SKM-1 (cell line): ENCODE measurements around the gene ZNF71.

ENCODE experiments used
- DNase-seq: peaks from one replicate; lab custom pipeline; 2025; ENCODE audit not compliant: unreplicated experiment; lab: John Stamatoyannopoulos, UW

Gene ZNF71

DNA sequence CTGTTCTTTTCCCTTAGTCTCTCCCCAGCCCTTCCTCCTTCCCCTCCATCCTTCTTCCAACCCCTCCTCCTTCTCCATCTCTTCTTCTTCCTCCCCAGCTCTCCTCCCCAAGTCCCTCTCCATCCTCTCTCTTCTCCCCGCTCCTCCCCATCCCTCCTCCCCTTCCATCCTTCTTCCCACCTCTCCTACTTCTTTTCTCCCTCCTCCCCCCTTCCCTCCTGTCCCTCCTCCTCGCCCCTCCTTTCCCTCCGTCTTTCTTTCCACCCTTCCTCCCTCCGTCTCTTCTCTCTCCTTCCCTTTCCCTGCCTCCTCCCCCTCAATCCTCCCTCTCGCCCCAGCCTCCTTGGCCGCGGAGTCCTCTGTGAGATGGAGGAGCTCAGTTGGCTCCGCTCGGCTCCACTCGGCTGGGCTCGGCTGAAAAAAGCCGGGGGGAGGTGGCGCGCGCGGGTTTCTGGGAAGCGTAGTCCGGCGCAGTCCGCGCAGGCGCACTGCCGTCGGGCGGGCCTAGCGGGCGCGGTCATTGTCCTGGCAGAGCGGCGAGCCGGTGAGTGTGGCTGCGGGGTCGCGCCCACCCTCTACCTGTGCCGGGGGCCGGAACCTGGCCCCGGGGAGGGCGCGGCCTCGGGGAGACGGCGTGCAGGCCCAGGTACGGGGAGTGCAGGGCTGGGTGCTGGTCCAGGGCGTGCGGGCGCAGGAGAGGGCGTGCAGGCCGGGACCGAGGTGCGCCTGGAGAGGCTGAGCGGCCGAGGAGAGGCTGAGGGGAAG, at the start of gene ZNF71:
TSS of gene ZNF71 (plus strand) at position 520 of the 765 bp plus-strand sequence. CDS start 6,257 bp downstream, outside the sequence.
- DNase-seq, result peak; percentile 28

DNA sequence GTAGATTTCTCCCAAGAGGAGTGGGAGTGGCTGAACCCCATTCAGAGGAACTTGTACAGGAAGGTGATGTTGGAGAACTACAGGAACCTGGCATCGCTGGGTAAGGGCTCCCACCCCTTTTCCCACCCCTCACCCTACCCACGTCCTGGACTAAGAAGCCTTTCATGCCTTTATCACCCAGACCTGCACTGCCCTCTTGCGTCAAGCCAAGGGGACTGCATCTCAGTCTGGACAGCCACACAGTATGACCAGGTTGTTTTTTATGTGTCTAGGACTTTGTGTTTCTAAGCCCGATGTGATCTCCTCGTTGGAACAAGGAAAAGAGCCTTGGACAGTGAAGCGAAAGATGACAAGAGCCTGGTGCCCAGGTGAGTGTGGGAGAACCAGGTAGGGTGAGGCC, 47.6 kb upstream of the ZNF71 start:
- DNase-seq, result no peak

DNA sequence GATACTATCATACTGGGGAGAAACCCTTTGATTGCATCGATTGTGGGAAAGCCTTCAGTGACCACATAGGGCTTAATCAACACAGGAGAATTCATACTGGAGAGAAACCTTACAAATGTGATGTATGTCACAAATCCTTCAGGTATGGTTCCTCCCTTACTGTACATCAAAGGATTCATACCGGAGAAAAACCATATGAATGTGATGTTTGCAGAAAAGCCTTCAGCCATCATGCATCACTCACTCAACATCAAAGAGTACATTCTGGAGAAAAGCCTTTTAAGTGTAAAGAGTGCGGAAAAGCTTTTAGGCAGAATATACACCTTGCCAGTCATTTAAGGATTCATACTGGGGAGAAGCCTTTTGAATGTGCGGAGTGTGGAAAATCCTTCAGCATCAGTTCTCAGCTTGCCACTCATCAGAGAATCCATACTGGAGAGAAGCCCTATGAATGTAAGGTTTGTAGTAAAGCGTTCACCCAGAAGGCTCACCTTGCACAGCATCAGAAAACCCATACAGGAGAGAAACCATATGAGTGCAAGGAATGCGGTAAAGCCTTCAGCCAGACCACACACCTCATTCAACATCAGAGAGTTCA, 40.7 kb upstream of the ZNF71 start:
- no peak for DNase-seq

DNA sequence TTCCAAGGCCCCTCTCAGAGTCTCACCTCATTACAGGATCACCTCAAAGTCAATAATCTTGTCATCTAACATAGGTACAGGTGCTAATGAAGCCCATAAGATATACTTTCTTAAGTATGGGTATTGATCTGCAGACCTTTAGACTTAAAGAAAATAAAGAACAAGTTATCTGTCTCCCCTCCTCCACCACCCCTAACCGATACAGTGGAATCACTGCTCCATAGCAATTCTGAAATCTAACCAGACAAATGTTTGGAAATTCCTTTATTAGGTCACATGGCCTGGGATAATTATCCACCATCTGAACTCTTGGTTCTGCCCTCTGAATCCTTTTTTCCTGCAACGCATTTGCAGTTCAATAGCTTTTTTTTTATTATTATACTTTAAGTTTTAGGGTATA, 32.3 kb upstream of the ZNF71 start:
- DNase-seq, result no peak

DNA sequence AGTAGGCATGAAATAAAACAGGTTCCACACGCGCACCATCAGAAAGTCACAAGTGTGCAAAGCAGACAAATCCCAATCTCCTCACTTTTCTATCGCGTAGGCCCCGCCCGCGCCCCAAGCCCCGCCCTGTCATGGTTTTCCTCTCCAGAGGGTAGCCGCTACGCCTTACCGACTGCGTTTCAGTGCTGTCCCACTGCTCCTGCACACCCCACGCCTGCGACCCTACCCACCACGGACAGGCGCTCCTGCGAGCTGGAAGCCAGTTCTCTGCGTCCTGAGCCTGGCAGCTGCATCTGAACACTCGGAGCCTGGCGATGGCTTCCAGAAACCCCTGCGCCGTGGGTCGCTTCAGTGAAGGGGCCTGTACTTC, 28.2 kb upstream of the ZNF71 start:
- DNase-seq, result no peak

DNA sequence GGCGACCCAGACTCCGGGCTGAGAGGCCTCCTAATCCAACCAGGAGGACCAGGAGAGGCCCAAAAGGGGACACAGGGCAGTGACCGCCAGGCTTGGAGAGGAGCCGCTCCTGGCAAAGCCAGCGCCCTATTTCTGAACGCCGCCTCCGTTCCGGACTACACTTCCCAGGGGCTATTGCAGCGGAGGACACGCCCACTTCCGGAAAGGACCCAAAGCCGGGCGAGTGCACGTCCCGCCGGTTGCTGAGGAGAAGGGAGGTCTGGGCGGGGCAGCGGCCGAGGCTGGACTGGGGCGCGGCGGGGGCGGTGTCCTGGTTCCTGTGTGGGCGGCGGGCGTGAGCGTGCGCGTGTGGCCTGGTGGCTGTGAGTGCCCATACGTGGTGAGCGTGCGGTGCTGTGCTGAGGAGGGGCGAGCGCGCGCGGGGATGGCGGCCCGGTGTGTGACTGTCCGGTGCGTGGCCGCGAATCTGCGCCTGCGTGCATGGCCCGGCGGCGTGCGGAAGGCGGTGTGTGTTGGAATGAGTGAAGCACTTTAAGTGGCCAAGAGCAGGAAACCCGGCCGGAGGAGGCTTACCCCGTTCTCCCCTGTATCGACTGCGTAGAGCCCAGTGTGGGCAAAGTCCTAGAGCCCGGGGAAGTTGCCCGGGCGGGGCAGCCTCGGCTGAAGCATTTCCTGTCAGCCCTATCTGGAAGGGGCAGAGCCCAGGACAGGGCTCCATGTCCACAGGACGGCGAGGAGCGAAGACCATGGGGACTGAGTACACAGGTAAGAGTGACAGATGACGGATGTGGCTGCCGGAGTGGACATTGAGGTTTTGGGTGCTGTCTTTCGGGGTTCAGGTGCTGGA, 27.6 kb upstream of the ZNF71 start, which contains the start of gene ZNF470:
TSS of gene ZNF470 (plus strand) at position 195 of the 847 bp plus-strand sequence. CDS start 2,844 bp downstream, outside the sequence.
- DNase-seq, result peak; percentile 37

DNA sequence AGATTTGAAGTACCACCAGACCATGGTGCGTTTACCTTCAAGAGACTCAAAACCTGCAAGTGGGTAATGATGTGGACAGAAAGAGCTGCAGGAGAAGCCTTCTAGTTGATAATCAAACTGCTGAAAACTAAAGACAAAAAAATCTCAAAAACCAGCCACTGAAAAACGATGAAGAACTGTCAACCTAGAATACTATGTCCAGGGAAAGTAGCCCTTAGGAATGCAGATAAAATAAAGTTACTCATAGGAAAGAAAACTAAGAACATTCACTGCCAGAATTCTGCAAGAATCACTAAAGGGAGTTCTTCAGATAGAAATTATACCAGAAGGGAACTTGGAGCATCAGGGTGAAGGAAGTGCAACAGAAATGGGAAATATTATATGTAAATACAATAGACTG, 22.5 kb upstream of the ZNF71 start:
- no peak for DNase-seq

DNA sequence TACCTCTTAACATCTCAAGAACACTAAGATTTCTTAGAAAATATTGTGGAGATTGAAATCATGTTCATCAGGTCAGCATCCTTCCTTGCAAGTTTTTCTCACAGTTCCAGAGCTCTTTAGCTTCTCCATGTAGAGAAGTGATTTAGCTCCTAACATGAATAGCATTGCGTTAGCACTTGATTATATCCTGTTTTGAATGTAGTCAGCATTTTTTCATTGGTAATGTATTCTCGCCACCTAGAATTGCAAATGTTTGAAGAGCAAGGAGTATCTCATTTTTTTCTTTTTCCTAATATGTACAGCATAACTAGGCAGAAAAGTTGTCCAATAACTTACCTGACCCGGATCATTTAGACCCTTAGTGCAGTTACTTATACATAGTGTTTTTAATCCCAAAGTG, 21.2 kb upstream of the ZNF71 start:
- no peak for DNase-seq

DNA sequence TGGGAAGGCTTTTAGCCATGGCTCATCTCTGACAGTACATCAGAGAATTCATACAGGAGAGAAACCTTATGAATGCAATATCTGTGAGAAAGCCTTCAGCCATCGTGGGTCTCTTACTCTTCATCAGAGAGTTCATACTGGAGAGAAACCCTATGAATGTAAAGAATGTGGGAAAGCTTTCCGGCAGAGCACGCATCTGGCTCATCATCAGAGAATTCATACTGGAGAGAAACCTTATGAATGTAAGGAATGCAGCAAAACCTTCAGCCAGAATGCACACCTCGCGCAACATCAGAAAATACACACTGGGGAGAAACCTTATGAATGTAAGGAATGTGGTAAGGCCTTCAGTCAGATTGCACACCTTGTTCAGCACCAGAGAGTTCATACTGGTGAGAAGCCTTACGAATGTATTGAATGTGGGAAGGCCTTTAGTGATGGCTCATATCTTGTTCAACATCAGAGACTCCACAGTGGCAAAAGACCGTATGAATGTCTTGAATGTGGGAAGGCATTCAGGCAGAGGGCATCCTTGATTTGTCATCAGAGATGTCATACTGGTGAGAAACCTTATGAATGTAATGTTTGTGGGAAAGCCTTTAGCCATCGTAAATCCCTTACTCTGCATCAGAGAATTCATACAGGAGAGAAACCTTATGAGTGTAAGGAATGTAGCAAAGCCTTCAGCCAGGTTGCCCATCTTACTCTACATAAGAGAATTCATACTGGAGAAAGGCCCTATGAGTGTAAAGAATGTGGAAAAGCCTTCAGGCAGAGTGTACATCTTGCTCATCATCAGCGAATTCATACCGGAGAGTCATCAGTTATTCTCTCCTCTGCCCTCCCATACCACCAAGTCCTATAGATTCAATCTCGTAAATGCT, 17.1 kb upstream of the ZNF71 start:
- DNase-seq, result no peak

DNA sequence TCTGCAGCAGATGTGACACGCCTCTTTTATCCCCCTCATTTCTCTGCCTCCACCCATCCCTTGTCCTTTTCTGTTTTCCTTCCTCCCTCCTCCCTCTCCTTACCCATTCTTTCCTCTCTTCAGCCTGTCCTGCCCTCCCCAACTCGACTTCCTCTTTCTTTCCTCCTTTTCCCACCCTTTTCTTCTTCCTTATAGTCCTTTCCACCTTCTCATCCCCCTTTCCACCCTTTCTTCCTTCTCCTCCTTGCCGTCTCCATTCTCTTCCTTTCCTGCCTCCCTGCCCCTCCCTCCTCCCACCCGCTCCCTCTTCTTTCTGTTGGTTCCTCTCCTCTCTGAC, 688 bp upstream of the ZNF71 start:
- DNase-seq, result no peak

DNA sequence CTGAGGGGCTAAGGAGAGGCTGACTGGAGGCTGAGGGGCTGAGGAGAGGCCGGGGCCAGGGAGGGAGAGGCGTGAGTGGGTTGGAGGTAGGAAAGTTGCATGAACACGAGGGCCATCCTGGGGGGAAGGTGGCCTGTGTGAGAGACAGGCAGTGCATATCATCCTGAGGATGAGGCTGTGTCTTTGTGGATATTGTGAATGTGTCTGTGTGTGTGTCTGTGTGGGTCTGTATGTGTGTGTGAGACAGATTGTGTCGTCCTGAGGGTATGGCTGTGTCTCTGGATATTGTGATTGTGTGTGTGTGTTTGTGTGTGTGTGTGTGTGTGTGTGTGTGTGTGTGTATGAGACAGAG, 422 bp downstream of the ZNF71 start:
- DNase-seq, result no peak

DNA sequence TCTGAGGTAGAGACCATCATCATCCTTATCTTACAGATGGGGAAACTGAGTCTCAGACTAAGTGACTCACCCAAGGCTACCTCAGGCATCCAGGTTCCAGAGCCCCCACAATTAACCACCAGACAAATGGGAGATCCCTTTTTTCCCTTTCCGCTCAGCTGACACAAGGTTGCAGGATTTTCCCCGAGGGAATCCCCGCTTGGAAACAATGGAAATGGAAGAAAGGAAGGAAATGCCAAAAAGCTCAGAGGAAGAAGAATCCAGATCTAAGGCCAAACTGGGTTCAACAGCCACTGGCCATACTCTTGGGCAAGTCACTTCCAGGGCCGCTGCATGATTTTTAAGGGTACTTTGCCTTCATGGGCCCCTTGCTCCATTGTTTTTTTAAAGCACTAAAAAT, 1.6 kb downstream of the ZNF71 start:
- DNase-seq, result no peak

DNA sequence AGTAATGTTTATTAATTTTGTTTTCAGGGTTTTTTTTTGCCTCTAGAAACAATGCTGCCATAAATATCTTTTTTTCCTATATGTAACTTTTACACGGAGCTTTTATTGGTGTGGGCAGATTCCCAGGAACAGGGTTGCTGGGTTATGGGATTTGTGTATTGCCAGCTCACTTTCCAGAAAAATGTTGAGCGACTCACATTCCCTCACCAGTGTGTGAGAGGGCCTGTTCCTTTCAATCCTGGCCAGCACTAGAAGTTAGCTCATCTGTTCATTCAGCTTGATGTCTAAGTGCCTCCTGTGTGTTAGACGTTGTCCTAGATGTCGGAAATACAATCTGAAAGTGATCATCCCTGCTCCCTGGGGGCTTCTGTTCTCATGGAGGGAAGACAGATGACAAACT, 2.6 kb downstream of the ZNF71 start:
- DNase-seq, result no peak

DNA sequence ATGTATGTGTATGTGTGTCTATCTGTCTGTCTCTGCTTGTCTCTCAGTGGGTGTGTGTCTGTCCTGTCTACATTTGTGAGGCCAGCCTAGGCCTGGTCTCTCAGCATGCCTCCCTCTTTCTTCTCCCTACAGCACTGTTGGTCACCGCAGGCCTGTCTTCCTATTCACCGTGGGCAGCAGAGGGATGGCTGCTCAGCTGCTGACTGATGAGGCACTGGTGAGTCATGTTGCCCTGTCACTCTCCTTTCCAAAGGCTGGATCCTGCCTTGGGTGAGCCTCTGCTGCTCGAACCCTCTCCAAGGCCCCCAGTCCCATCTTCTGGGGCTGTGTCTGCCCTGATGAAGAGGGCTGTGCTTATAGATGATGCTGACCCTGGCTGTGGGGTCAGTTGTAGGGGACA, 6.3 kb downstream of the ZNF71 start:
- DNase-seq, result no peak

DNA sequence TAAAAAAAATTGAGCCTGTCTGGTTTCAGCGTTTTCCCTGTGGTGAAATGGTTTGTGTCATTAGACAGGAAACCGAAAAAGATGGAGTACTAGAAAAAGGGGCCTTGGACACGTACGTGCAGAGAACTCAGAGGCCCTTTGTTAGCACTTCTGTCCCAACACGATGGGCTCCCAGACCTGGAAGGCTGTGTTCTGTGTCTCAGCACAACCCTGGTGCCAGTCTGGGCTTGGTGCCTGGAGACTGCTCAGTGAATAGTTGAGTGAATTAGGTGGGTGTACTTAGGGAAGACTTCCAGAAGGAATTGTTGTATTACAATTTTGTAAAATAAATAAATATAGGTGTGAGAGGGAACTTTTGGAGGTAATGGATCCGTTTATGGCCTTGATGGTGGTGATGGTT, 8.7 kb downstream of the ZNF71 start:
- DNase-seq, result no peak

DNA sequence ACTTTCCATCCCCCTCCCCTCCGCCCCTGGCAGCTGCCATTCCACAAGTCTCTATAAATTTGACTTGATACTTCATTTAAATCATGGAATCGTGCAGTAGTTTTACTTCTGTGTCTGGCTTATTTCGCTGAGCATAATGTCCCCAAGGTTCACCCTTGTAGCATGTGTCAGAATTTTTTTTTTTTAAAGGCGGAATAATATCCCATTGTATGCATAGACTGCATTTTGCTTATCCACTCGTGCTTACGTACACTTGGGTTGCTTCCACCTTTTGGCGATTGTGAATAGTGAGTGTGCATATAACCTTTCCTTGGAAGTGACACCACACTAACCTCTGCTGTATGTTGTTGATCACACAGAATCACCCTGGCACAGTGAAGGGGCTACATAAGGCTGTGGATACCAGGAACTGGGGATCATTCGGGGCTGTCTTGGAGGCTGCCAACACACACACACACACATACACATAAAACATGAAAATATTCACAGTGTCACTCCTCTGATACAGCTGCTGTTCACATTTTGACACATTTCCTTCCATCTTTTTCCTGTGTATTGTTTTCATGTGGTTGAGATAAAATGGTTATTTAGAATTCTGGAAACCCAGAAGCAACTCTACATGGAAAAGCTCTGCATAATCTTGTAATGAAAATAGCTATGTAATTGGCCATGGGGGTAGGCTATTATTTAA, 13.3 kb downstream of the ZNF71 start:
- no peak for DNase-seq

DNA sequence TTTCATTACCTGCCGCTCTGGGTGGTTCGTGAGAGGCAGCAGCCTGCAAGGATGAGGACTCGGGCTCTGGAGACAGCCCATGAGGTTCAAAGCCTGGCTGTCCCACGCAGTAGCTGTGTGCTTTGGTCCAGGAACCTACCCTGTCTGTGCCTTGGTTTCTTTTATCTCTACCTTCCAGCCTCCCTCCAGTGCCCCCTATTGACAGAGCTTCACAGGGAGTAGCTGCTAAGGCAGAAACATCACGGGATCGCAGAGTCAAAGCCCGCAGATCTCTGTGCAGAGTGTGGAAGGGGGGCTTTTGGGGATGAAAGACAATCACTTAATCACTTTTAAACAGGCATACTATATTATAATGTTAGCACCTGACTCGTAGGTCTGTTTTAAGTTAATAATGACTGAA, 16.2 kb downstream of the ZNF71 start:
- DNase-seq, result no peak

DNA sequence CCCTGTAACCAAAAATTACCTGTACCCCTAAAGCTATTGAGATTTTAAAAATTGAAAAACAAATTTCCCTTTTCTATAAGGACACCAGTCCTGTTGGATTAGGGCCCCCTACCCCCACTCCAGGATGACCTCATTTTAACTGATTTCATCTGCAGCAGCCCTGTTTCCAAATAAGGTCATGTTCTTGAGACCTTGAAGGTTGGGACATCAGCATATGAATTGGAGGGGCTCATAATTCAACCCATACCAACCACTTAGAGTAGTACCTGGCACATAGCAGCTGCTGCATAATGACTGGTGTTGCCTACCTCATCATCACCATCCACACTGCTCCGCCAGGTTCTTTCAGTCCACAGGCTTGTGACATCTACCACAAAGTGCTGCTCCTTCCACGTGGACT, 17.6 kb downstream of the ZNF71 start:
- DNase-seq, result no peak

DNA sequence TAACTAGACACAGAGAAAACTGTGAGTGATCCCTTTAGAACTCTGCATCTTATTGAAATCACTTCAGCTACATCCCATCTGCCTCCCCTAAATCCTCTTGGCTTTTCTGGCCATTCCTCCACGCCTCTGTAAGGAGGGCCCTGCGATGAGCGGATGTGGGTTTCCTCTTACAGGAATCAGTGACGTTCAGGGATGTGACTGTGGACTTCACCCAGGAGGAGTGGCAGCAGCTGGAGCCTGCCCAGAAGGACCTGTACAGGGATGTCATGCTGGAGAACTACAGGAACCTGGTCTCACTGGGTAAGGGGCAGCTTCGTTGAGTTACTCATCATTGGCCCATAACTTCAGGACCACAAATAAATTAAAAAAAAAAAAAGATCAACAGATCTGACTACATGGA, 18.5 kb downstream of the ZNF71 start:
- no peak for DNase-seq

DNA sequence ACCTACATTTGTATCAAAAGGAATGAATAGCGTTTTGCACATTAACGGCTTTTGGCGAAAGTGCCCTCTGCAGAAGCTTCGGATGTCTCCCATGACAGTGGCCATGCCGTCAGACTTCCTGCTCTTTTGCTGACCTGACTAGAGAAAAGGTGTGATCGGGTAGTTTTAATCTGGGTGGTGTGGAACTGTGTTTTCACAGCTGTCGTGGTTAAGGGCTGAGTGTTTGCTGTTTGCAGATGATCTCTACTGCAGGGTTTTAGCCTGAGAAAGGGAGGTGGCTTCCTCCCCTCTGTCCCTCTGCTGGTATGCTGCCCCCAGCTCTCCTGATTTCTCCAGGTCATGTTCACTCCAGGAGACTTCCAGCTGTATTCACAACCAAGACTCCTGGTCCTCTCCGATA, 22.4 kb downstream of the ZNF71 start:
- no peak for DNase-seq

DNA sequence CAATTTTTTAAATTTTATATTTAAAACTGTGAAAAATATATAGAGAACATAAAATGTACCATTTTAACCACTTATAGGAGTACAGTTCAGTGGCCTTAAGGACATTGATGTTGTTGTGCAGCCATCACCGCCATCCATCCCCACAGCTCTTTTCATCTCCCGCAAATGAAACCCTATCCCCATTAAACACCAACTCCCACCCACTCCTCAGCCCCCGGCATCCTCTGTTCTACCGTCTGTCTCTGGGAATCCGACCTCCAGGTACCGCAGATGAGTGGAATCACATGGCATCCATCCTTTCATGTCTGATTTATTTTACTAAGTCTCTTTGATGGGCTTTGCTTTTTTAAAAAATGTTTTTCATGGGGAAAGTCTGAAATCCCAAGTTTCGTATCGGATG, 24.0 kb downstream of the ZNF71 start:
- DNase-seq, result no peak
